22Rv1 (cell line): ENCODE data around the gene HMCES.

ENCODE experiments used
- CTCF ChIP-seq: fragments of 450-650 bp; IDR thresholded peaks from 2 replicates; pipeline ENCODE4 v1.5.1; 2017; ENCODE audit warnings: mild to moderate bottlenecking
- ZFX ChIP-seq: fragments of 450-650 bp; IDR thresholded peaks from 2 replicates; pipeline ENCODE4 v1.6.1; 2017; ENCODE audit warnings: antibody characterized with exemption, borderline replicate concordance

- no peak for TF ChIP-seq CTCF
- no peak for TF ChIP-seq ZFX
These were observed 27.0 kb downstream of the HMCES start for GRCh38 chr3:129305592-129306091.
